NB4 (cell line): Measurements from ENCODE around the gene XKR8.

ENCODE experiments used
- POLR2A ChIP-seq: IDR thresholded peaks from 2 replicates; pipeline ENCODE4 v1.6.1; 2011; ENCODE audit warnings: mild to moderate bottlenecking; ENCODE audit not compliant: insufficient read length; ENCODE audit errors: extremely low read depth
- TF ChIP-seq, protein P1 (sequence below): IDR thresholded peaks from one replicate; pipeline ENCODE4 v1.5.1; 2012; ENCODE audit warnings: low read depth, low read length
- TF ChIP-seq, protein P2 (sequence below): IDR thresholded peaks from 2 replicates; pipeline ENCODE4 v1.6.1; 2011; ENCODE audit warnings: low read depth, low read length

DNA sequence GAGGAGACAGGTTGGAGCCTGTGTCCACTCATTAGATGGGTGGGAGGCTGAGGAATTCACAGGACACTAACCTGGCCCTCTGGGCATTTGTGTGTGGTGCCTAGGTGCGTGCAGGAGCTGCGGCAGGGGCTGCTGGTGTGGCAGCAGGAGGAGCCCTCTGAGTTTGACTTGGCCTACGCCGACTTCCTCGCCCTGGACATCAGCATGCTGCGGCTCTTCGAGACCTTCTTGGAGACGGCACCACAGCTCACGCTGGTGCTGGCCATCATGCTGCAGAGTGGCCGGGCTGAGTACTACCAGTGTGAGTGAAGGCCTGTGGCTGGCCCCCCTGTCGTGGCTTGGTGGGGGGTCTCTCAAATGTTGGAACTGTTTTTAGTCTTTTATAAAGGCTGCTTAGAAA lies 3.6 kb downstream of the XKR8 start:
- TF ChIP-seq, protein P1, sequence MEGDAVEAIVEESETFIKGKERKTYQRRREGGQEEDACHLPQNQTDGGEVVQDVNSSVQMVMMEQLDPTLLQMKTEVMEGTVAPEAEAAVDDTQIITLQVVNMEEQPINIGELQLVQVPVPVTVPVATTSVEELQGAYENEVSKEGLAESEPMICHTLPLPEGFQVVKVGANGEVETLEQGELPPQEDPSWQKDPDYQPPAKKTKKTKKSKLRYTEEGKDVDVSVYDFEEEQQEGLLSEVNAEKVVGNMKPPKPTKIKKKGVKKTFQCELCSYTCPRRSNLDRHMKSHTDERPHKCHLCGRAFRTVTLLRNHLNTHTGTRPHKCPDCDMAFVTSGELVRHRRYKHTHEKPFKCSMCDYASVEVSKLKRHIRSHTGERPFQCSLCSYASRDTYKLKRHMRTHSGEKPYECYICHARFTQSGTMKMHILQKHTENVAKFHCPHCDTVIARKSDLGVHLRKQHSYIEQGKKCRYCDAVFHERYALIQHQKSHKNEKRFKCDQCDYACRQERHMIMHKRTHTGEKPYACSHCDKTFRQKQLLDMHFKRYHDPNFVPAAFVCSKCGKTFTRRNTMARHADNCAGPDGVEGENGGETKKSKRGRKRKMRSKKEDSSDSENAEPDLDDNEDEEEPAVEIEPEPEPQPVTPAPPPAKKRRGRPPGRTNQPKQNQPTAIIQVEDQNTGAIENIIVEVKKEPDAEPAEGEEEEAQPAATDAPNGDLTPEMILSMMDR = no peak
- TF ChIP-seq POLR2A = no peak
- TF ChIP-seq, protein P2, sequence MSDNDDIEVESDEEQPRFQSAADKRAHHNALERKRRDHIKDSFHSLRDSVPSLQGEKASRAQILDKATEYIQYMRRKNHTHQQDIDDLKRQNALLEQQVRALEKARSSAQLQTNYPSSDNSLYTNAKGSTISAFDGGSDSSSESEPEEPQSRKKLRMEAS = no peak
